HepG2 (cell line): Measurements from ENCODE around the gene RIC3. TPM values are rescaled to one million over a fixed set of nuclear protein-coding genes. Genes with fewer than 3 reads are reported as not detected.

Experiments used
- ATAC-seq: fragments of 200-7000 bp; cut with Tn5 transposase; 3 replicates; pipeline ENCODE4 v1.9.1; 2020; ENCODE audit warnings: mild to moderate bottlenecking, moderate library complexity
- BruUV-seq: library from RNA; stranded (reverse); fragments of 400-500 nt; replicated peaks from 2 replicates; lab custom pipeline; 2021; lab: Mats Ljungman, UMichigan
- CTCF ChIA-PET: fragments of 300-600 bp; formaldehyde crosslinking; extraction: SDS; loops from one replicate; lab custom pipeline; 2021; ENCODE audit warnings: low total read pairs, inconsistent platforms, low intra/inter-chr PET ratio; lab: Yijun Ruan, JAX
- POLR2A ChIA-PET: fragments of 350-600 bp; sonication (Branson Sonifier 250); formaldehyde crosslinking; loops from one replicate; lab custom pipeline; 2020; ENCODE audit warnings: antibody characterized with exemption, inconsistent platforms; lab: Yijun Ruan, JAX
- DNase-seq: peaks from one replicate; pipeline ENCODE4 v3.0.0-alpha.2; 2015; ENCODE audit warnings: low spot score
- FAIRE-seq: peaks from 3 replicates; lab custom pipeline; 2011; peaks lifted over from hg19 to GRCh38; lab: Jason Lieb, UNC
- H2AFZ ChIP-seq: one replicate; pipeline ENCODE4 v1.6.1; 2011; ENCODE audit warnings: low read length, inconsistent platforms
- H3K27ac ChIP-seq: fragments of 300-600 bp; 3 replicates; pipeline ENCODE4 v1.8.0; 2011; ENCODE audit warnings: mixed run types, mild to moderate bottlenecking, mixed read lengths, low read length, inconsistent platforms; ENCODE audit not compliant: insufficient read depth; ENCODE audit errors: extremely low read length
- H3K27me3 ChIP-seq, 2 experiments: fragments of 200-600 bp in 1 of 2; 2 replicates in 1 of 2; 3 replicates in 1 of 2; pipeline versions ENCODE4 v1.6.0 to v1.8.0; 2011; ENCODE audit warnings: low read length in 2 of 2, mild to moderate bottlenecking in 2 of 2, moderate library complexity in 2 of 2, inconsistent platforms in 1 of 2; ENCODE audit not compliant: insufficient read depth in 2 of 2, control insufficient read depth in 1 of 2
- H3K36me3 ChIP-seq, 2 experiments: fragments of 200-600 bp in 1 of 2; replicated peaks in 1 of 2; 2 replicates in 1 of 2; 3 replicates in 1 of 2; pipeline versions ENCODE4 v1.5.1 to v1.8.0; 2011; ENCODE audit warnings: low read length in 2 of 2, inconsistent platforms in 1 of 2; ENCODE audit not compliant: insufficient read depth in 2 of 2, control insufficient read depth in 1 of 2
- H3K4me1 ChIP-seq: 2 replicates; pipeline ENCODE4 v1.5.1; 2012; ENCODE audit warnings: low read length, inconsistent platforms; ENCODE audit not compliant: insufficient read depth
- H3K4me2 ChIP-seq: 2 replicates; pipeline ENCODE4 v1.6.0; 2011; ENCODE audit warnings: low read depth, low read length, inconsistent platforms
- H3K4me3 ChIP-seq, 3 experiments: fragments of 200-600 bp in 1 of 3; sonication (generic), shearing (Covaris generic) in 1 of 3; replicated peaks in 1 of 3; 2 replicates each; pipeline ENCODE4 v1.5.1; 2011 to 2016; ENCODE audit warnings: low read length in 3 of 3, inconsistent platforms in 2 of 3, low read depth in 2 of 3, mild to moderate bottlenecking in 2 of 3, control low read depth in 1 of 3, mixed read lengths in 1 of 3; ENCODE audit not compliant: insufficient read depth in 1 of 3
- H3K79me2 ChIP-seq: one replicate; pipeline ENCODE4 v1.6.1; 2011; ENCODE audit warnings: low read length, inconsistent platforms; ENCODE audit not compliant: insufficient read depth
- H3K9ac ChIP-seq: 2 replicates; pipeline ENCODE4 v1.6.0; 2011; ENCODE audit warnings: mild to moderate bottlenecking, low read depth, low read length, inconsistent platforms; ENCODE audit not compliant: insufficient read depth
- H3K9me3 ChIP-seq: 2 replicates; pipeline ENCODE4 v1.5.1; 2012; ENCODE audit warnings: mild to moderate bottlenecking, low read length
- H4K20me1 ChIP-seq: 2 replicates; pipeline ENCODE4 v1.6.0; 2011; ENCODE audit warnings: inconsistent platforms, mild to moderate bottlenecking, low read length, moderate library complexity; ENCODE audit not compliant: insufficient read depth
- CEBPZ ChIP-seq: IDR thresholded peaks from 2 replicates; pipeline ENCODE4 v1.6.1; 2012; ENCODE audit warnings: low read length, improper control_type of control experiment
- FOXC1 ChIP-seq: sonication (generic); formaldehyde crosslinking; IDR thresholded peaks from 2 replicates; pipeline ENCODE4 v1.8.0; 2022; ENCODE audit warnings: mild to moderate bottlenecking, missing genetic modification reagents, borderline replicate concordance
- KDM4B ChIP-seq: sonication (generic); formaldehyde crosslinking; IDR thresholded peaks from 2 replicates; pipeline ENCODE4 v1.4.0; 2020; ENCODE audit warnings: missing genetic modification reagents
- SALL2 ChIP-seq: sonication (generic); formaldehyde crosslinking; IDR thresholded peaks from 2 replicates; pipeline ENCODE4 v1.8.1; 2023; ENCODE audit warnings: mild to moderate bottlenecking, missing genetic modification reagents, inconsistent platforms
- WGBS: methylation state at CpG from one replicate; pipeline ENCODE4 v1.1.6; 2017; ENCODE audit warnings: low lambda C conversion rate; 5-methylcytosine and 5-hydroxymethylcytosine counted together
- in situ Hi-C: cut with HindIII; loops from 2 replicates; pipeline ENCODE4 v1.10.0; 2017; ENCODE audit warnings: low pct_unique_long_range_greater_than_20kb; ENCODE audit not compliant: extremely low pct_ligation_motif_present
- intact Hi-C: fragments of 100-400 bp; cut with micrococcal nuclease; formaldehyde crosslinking; loops from one replicate; pipeline ENCODE4 v1.10.0; 2022; ENCODE audit not compliant: unreplicated experiment
- polyA plus RNA-seq, 8 experiments: library from polyadenylated mRNA; depleted of rRNA in 3 of 8; stranded (reverse) in 7 of 8; unstranded in 1 of 8; fragments of >200 nt; fragmentation: Illumina TruSeq in 4 of 8; extraction: Trizol in 4 of 8; gene quantifications; 2 replicates each; pipeline versions ENCODE4 v1.2.1 to v1.2.3, GENCODE V29; 2011 to 2016; ENCODE audit warnings: low read depth in 4 of 8, missing spikeins in 1 of 8, mixed read lengths in 1 of 8; ENCODE audit not compliant: insufficient read depth in 1 of 8
- total RNA-seq, 5 experiments: library from RNA; depleted of rRNA; stranded (reverse); fragments of >200 nt; fragmentation: Illumina TruSeq; extraction: Trizol; gene quantifications; 2 replicates each; pipeline ENCODE4 v1.2.3, GENCODE V29; 2016; ENCODE audit warnings: low read depth in 1 of 5

Gene RIC3
- total and polyA plus RNA-seq, 2 of the 13 experiments (the other 11 are each of a cell fraction or from before 2014, with no cell fraction given), result not detected

DNA sequence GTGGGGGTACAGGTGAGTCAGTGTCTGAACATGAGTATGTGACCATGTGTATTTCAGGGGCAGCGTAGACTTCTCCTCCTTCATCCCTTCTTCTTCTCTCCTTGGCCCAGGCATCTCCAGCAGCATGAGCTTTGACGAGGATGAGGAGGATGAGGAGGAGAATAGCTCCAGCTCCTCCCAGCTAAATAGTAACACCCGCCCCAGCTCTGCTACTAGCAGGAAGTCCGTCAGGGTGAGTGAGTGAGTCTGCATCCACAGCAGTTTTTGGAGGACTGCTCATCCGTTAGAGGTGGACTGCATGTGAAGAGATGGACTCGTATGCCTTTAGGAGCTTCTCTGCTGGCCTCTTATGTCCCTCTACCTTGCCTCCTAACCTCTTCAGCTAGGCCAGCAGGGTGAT lies 72.2 kb downstream of the RIC3 start:
- H3K36me3 ChIP-seq, result peaks cover 3 to 4% of the 10 kb centered on the region in 2 experiments; a peak in 3 of 5 replicates
- ATAC-seq, result no peak
- no peaks in the 10 kb centered on the region for H4K20me1 ChIP-seq
- intact Hi-C loops, result loop anchor here (5.0 to 10.0 kb wide), 2 partner anchors 202 to 999 kb away; no protein-coding TSS in a partner anchor
- H3K4me3 ChIP-seq, result no peak overlapping the region
- no peaks in the 10 kb centered on the region for H3K79me2 ChIP-seq
- H3K4me2 ChIP-seq, result no peak overlapping the region
- no TSS peak for BruUV-seq
- WGBS, result 60% methylated on average over 4 of the region's 6 CpGs
- FAIRE-seq, result no peak
- DNase-seq, result no peak
- ChIA-PET POLR2A (interaction anchor here (0.6 kb wide), 1 partner anchor 172 kb away, joined by 3 read pairs; no protein-coding TSS in a partner anchor), CTCF (no interaction called here)
- H3K9me3 ChIP-seq, result no peaks in the 10 kb centered on the region
- H3K27me3 ChIP-seq, result no peaks in the 10 kb centered on the region
- no peak overlapping the region for H2AFZ ChIP-seq
- TF ChIP-seq FOXC1 (CRISPR knock-in tag) (no peak), SALL2 (CRISPR knock-in tag) (no peak), CEBPZ (no peak), KDM4B (CRISPR knock-in tag) (no peak)
- H3K27ac ChIP-seq, result no peak overlapping the region
- in situ Hi-C loops, result loop anchor here (5.0 to 10.0 kb wide), 2 partner anchors 64 to 92 kb away; no protein-coding TSS in a partner anchor
- no peak overlapping the region for H3K9ac ChIP-seq
- H3K4me1 ChIP-seq, result no peaks in the 10 kb centered on the region
